NOMO-1 (cell line): ENCODE results near the gene DNM1.
"Not testable (repeated sequence)": the region's sequence is repeated elsewhere in the genome, so short reads cannot be mapped to it uniquely, and the experiment has no call there.

Source experiments
- DNase-seq, 2 experiments: peaks; one replicate each; lab custom pipeline; 2025; ENCODE audit not compliant: unreplicated experiment in 2 of 2; lab: John Stamatoyannopoulos, UW

Gene DNM1

DNA sequence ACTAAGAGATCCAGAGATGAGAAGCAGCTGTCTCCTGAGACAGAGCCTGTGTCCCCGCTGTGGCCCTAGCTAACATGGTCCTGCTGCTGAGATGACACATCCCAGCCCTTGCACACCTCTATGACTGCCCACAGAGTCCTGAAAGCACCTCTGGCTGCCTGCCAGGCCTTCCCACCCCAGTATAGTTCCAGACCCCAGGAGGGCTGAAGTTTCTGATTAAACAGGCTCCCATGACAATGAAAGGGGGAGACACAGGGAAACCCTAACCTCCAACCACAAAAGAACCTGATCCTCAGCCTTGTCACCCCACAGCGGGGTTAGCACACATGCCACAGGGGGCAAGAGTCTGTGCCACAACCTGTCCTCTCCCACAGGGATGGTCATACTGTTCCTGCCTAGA is 27.5 kb upstream of the DNM1 start:
- DNase-seq = no peak

DNA sequence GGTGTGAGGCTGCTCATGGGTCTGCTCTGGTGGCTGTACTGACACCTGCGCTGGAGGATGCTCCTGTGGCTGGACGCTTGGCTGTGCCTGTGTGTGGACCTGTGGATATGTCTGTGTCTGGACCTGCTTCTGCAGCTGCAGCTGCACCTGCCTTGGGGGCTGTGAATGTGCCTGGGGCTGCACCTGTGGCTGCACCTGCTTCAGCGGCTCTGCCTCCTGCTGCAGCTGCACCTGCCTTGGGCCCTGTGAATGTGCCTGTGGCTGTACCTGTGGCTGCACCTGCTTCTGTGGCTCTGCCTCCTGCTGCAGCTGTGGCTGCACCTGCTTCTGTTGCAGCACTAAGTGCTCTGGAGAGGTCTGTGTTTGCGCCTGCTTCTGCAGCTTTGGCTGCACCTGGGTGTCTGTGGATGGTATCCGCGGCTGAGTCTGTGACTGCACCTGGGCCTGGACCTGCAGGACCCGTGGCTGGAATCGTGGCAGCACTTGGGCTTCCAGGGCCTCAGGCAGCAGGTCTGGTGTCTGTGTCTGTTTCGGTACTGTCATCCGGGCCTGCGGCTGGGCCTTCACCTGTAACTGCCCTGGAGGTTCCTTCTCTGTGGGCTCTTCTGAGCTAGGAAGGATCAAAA is 24.3 kb upstream of the DNM1 start:
- DNase-seq = no peak

DNA sequence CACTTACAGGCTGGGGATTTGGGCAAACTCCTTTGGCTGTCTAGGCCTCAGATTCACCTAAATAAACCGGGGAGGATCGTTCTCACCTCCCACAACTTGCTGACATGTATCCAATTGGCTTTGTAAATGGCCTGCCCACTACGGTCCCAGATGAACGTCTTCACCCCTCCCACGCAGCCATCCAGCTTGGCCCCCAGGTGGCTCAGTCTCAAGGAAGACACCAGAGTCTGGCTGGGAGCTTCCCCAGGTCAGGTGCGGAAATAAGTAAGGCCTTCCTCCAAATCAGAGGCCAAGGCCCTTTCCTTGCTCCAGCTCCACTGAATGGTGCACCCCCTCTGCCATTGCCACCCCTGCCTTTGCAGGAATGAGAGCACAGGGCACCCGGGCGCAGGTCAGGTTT is 23.2 kb upstream of the DNM1 start:
- DNase-seq = no peak

DNA sequence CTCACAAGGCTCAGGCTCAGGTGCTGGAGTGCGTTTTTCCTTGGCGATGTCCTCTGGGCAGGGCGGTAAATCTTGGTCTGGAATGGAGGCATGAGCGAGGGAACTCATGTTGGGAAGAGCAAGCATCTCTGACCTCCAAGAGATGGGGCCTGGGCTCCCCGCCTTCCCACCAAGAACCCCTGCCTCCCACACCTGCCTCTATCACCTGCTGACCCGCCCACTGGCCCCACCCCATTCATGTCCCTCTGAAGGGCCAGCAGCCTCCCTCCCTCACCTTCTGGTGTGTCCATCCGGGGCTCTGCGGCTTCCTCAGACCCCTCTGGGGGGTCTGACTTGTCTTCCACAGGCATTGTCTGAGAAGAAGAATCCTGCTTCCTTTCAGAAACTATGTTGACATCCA is 22.7 kb upstream of the DNM1 start:
- DNase-seq = no peak

DNA sequence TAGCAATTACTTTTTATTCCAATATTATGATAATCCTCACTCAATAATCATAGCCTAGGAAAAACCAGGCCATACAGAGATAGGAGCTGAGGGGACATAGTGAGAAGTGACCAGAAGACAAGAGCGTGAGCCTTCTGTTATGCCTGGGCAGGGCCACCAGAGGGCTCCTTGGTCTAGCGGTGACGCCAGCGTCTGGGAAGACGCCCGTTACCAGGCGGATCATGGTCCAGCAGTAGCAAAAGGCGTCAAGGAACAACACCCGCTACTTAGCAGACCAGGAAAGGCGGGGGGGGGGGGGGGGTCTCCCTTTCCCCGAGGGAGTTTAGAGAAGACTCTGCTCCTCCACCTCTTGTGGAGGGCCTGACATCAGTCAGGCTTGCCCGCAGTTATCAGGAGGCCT is 21.7 kb upstream of the DNM1 start:
- not testable (repeated sequence) for DNase-seq

DNA sequence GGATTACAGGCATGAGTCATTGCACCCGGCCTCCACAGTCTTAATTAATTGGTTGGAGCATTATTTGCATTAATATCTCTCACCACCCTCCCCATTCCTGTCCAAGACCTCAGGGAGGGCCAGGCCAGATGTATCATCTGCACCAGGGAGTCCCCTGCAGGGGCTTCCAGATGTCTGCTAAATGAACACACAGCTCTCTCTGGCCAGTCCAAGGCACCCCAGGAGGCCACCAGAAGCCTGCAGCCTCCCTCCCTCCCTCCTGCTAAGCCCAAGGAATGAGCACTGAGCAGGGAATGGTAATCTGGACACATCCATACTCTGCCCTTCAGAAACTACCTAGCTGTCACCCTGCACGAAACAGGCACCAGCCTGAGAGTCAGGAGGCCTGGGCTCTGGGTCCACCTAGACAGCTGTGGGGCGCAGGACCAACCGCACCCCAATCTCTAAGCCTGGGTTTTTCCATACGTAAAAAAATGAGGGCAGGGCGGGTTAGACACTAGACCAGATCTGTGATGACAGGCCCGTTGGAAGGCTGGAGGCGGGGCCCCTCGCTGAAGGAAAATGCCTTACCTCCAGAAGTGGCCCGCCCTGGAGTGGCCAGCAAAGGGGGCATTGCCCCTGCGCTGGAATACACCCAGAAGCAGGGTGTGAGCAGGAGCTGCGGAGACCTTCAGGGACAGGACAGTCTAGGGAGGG is 20.1 kb upstream of the DNM1 start:
- DNase-seq = no peak

DNA sequence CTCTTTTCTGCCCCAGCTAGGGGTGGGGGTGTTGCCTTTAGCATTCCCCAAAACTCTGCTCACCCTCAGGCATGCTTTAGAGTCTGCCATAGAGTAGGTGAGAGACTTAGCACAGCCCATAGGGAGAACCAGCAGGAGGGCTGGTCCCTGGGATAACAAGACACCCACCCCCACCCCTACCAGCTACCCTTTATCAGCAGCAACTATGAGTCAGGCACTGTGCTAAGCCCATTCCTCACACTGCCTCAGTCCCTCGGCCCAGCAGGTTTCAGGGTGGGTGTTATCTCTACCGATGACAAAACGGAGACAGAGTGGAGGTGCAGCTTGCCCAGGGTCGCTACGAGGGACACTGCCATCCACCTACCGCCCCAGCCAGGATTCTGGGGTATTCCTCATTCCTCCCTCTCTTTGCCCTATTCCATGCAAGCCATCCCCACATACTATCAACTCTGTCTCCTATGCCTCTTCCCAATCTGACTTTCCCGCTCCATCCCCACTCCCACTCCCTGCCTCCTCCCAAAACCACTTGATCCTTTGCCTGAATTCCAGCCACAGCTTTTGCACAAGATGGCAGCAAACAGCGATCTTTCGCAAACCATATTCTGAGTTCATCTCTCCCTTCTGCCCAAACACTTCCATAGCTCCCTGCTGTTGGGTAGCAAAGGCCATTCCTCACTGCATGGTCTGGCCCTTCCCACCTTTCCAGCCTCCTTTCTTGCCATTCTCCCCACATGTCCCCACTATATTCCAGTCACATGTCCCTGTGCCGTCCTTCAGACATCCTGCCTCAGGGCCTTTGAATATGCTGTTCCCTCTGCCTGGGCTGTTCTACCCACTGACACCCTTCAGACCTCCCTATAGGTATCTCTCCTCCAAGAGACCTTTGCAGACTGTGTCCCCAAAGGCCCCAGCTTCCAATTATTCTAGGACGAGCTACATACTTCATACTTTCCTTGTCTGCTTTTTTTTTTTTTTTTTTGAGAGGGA is 16.9 kb upstream of the DNM1 start:
- DNase-seq = no peak

DNA sequence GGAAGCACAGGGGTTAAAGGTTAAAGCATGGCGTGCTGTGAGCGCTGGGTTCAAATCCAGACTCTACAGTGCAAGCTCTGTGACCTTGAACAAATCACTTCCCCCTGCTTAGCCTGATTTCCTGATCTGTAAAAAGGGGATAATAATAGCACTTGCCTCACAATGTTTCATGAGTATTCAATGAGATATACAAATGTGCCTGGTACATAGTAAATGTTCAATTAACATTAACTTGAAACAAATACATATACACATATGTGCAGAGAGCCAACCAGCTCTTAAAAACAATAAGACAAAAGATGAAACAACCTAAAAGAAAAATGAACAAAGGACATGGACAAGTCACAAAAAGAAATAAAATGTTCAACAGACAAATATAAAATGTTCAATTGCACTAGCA is 15.8 kb upstream of the DNM1 start:
- DNase-seq = no peak

DNA sequence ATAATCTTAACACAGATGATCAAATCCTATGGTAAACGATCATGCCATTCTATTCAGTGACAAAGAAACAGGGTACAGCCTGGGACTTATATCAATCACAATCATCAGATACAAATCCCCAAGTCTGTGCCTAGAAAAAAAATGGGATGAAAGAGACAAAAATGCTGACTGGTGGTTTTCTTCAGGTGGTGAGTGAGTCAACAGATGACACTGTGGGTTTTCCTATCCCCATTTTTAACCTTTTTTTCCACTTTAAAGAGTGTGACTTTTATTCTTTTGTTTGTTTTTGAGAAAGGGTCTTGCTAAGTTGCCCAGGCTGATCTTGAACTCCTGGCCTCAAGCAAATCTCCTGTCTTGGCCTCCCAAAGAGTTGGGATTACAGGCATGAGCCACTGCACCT is 15.0 kb upstream of the DNM1 start:
- no peak for DNase-seq

DNA sequence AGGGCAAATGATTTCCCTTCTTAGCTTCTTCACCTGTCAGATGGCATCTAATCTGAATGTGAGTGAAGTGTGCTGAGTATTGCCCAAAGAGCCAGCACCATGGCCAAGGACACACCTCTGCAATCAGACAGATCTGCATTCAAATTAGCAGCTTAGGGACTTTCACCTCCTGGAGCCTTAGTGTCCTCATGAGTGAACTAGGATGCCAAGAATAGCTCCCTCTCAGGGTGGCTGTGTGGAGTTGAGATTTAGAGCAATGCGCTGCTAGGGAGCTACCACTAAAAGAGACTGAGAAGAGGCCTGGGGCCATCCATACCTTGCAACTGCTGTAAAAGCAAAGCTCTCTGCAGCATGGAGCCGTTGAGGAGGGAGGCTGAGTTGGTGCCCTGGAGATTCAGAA is 13.2 kb upstream of the DNM1 start:
- DNase-seq = no peak

DNA sequence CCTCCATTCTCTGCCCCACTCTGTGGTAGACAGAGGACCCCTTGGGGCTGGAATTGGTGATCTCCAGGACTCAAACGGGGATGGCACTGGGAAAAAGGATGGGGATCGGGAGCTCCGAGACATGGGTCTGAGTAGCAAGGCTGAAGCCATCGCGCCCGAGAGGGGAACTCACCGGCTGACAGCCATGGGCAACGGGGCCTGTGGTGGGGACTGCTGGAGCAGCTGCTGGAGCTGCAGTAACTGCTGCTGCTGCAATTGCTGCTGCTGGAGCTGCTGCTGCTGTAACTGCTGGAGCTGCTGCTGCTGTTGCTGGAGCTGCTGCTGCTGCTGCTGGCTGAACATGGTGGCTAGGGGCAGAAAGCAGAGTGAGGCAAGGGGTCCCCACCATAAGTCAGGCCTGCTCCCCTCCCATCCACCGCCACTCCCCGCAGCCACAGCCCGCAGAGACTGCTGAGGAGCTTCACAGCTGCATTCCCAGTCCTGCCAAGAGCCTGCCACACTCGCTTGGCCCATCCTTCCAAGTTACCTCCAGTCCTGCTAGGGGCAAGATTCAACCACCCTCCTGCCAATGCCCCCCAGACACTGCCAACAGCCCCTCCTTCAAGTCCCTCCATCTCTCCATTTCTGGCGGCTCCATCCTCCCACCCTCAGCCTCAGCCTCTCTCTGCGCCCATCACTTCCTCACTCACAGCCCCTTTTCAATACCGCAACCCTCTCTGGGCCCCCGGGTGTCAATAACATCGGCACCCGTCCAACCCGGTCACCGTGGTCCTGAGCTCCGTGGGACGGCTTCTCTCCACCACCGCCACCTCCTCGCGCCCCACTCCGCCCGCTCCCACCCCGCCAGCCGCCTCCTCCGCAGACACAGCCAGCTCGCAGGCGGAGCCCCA is 12.4 kb upstream of the DNM1 start:
- peak; percentile 24 to 40 for DNase-seq

DNA sequence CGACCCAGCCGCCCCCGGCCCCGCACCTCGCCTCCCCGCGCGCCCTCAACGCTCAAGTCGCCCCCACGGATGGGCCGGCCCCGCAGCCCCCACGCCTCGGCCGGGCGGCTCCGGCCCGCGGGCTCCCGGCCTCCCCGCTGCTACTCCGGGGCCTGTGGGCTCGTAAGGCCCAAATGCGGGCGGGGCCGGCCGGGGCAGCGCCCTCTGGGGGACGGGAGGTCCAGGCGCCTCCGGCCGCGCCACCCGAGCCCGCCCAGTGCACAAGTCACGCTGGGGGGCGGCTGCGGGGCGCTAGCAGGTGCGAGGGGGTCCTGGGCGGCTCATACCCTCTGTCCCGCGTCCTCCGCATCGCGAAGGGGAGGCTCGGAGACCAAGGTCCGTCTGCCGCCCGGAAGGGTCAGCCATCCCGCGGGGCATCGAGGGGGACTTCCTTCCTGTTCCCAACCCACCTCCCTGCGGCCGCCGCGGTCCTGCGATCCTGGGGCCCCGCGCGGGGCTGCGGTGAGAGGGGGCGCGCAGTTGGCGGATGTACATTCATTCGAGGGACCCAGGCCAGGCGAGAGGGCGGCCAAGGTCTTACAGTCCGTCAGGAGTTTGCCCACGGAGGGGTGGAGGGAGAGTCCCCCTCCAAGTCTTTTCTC is 11.7 kb upstream of the DNM1 start, which contains the start of gene CIZ1:
TSS of gene CIZ1 (minus strand) at position 167 of the 641 bp plus-strand sequence. CDS start 715 bp downstream, outside the sequence.
- peak; percentile 69 to 81 for DNase-seq

DNA sequence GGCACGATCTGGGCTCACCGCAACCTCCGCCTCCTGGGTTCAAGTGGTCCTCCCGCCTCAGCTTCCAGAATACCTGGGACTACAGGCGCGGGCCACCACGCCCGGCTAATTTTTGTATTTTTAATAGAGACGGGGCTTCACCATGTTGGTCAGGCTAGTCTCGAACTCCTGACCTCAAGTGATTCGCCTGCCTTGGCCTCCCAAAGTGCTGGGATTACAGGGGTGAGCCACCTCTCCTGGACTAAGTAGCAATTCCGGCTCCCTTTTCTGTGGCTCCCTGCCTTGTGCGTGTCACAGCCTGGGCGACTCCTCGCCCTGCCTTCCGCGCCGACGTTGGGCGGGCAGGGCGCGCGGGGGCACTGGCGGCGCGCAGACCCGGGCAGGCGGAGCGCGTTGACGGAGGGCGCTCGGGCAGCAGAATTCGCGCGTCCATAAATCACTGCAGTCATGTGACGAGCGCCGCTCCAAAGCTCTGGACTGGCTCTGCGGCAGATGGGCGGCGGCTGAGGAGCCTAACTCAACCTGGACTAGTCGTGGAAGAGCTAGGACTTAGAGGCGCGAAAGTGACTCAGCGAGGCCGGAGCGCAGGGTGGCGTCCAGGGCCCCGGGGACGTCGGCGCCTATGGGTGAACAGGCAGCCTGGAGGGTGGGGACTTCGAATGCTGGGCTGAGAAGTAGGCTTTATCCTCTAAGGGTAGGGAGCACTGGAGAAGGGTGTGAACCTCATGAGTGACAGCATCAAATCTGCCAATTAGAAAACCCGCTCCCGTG is 10.4 kb upstream of the DNM1 start:
- peak; percentile 69 to 75 for DNase-seq

DNA sequence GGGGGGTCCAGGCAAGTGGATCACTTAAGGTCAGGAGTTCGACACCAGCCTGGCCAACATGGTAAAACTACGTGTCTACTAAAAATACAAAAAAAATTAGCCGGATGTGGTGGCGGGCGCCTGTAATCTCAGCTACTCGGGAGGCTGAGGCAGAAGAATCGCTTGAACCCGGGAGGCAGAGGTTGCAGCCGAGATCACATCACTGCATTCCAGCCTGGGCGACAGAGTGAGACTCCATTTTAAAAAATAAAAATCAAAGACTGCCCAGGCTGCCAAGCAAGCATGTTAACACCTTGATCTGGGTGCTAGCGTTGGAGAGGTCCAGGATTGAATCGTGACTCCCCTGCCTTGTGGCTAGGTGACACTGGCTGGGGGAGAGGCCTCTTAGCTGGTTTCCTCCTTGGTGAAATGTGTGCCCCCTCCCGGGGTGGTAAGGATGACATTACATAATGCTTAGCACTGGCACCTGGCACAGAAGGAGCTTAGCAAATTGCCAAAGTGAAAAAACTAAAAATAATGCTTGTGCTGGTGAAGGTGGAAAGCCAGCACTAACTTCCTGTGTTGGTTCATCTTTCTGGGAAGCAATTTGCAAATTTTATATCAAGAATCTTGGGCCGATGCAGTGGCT is 9.6 kb upstream of the DNM1 start:
- no peak for DNase-seq

DNA sequence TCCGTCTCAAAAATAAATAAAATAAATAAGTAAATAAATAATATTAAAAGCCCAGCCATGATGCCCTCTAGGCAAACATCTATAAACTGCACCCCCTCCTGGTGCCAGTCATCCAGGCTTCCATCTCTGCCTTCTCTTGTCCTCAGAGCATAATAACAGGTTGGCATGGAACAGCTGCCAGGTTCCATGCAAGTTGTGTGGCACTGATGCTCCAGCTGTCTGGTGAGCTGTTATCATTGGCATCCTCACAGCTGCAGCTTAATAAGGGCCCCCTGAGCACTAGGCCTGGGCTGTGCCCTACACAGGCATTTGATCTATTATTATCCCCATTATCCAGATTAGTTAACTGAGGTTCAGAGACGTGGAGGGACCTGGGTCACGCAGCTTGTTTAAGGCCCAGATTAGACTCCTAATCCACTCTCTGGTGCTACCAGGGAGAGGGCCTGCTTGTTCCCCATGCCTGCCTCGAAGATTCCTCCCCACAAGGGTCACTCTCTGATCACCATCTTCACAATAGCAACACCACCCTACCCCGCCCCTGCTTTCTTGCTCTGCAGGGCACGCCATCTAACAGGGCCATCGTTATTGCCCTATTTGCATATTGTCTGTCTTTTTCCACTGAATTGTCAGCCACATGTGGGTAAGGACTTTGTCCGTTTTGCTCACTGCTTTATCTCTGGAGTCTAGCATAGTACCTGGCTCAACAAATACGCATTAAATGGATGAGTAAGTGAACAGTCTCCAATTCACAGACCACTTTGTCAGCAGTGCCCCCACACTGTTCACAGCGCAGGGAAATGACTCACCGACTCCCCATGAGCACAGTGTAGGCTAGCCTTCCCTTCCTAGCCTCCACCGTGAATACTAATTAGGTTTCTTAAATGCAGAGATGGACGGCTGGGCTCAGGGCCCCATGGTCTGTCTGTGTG is 1.5 kb upstream of the DNM1 start:
- no peak for DNase-seq

DNA sequence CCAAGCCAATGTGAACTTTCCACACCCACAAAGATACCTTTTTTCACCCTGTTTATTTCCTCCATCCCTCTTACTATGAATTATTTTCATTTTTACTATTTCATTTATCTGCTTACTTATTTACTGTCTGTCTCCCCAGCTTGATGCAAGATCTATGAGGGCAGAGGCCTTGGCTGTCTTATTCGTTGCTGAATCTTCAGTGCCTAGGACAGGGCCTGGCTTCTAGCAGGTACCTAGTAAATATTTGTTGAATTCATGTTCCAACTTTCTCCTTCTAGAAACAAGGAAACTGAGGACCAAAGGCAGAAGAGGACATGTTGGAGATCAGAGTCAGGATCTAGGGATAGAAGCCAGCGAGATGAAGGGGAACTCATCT is 543 bp upstream of the DNM1 start:
- no peak for DNase-seq

DNA sequence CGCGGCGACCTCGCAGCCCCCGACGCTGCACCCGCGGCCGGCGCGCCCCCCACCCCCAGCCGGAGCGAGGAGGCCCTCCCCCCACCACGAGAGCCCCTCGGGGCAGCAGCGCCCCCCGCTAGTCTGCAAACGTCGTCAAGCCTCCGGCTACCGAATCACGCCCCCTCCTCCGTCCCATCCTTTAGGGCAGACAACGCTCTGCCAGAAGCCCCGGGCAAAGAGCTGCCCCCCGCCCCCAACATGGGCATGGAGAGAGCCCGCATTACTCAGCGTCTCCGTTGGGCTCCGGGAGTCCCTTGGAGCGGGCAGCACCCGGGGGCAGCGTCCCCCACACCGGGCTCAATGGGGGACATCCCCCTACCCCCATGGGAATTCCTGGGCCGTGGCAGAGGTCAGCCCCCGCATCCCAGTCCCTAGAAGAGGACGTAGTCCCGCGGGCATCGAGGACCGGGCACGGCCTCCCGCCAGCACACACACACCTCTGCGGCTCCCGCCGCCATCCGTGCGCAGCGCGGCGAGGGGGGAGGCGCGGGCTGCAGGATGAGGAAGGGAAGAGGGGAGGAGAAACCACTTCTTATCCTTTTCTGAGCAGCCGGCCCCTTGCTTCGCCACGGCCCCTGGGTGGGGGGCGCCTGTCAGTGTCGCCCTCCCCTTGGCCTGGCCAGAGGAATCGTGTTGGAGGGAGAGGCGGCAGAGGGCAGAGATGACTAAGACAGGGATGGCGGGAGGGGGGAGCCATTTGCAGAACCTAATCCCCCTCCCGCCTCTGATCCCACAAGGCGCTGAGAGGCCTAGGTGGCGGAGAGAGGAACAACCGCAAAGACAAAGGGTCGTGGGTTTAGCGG is 750 bp downstream of the DNM1 start:
- DNase-seq = peak; percentile 24 to 43
